ENCODE results near the gene BICRA.
"Not testable (repeated sequence)": the region's sequence is repeated elsewhere in the genome, so short reads cannot be mapped to it uniquely, and the experiment has no call there.

The BICRA gene

DNA sequence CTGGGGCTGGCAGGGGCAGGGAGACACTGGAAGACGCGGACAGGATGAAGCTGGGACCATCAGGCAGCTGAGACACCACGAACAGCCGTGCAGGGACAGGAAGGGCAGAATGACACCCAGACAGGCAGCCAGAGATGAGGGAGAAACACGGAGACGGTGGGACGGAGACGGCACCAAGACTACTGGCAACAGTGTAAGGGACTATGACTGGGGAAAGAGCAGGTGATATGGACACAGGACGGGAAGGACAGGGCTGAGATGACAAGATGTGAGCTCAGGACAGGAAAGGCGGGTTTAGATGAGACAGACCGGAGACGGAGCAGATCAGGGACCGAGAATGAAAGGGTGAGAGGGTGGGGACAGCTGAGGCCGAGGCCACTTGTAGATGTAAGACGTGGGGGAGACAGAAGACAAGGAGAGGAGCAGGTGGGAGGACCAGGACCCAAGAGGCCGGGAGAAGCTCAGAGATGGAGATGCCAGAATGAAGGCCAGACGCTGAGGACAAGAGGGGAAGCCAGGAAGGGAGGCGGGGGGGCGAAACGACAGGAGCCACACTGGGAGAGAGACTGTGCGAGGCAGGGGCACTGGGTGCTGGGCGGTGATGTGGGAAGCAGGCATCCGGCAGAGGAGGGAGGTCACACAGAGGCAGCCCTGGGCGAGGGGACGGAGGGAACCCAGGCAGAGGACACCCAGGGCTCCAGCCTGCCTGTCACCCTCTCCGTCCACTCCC, 86.8 kb downstream of the BICRA start:
- DNase-seq: no peak

DNA sequence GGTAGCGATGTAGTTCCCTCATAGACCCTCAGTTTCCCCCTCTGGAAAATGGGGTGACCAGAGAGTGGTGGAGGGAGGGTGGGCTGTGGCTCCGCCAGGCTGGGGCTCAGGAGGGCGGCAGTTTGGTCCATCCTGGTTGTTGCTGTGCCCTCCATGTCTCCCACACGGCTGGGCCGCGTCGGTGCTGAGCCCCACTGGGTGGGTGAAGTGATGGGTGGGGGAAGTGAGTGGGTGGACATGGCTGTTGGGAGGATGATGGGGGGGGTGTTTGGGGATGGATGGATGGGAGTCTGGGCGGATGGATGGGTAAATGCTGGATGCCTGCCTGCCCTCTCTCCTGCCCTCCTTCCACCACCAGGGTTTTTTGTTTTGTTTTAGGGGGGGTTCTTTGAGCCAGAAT, 87.7 kb downstream of the BICRA start:
- no peak for DNase-seq

DNA sequence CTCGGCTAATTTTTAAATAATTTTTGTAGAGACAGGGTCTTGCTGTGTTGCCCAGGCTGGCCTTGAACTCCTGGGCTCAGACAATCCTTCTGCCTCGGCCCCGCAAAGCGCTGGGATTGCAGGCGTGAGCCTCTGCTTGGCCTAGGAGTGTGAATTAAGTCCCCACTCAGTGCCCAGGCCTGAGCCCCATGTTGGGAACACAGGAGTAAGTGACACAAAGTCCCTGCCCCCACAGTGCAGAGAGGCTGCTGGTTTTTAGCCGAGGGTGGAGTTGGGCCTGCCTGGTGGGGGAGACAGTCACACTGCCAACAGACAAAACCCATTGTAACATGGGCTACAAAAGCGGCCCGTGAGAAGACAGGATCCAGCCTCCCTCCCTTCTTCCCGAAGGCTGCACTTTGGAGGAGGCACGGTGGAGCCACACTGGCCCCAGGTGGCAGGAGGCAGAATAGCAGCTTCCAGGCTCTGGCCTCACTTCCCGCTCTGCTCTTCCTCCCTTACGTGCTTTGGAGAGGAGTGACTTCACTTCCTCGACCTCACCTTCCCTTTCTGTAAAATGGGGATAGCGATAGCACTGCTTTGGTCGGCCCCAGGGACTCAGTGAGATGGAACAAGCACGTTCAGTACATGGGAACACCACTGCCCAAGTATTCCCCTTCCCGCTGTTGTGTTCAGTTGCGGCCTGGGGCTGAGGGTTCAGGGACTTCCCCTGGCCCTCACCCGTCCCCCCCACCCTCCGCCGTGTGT, 89.1 kb downstream of the BICRA start:
- peak; percentile 91 for DNase-seq

DNA sequence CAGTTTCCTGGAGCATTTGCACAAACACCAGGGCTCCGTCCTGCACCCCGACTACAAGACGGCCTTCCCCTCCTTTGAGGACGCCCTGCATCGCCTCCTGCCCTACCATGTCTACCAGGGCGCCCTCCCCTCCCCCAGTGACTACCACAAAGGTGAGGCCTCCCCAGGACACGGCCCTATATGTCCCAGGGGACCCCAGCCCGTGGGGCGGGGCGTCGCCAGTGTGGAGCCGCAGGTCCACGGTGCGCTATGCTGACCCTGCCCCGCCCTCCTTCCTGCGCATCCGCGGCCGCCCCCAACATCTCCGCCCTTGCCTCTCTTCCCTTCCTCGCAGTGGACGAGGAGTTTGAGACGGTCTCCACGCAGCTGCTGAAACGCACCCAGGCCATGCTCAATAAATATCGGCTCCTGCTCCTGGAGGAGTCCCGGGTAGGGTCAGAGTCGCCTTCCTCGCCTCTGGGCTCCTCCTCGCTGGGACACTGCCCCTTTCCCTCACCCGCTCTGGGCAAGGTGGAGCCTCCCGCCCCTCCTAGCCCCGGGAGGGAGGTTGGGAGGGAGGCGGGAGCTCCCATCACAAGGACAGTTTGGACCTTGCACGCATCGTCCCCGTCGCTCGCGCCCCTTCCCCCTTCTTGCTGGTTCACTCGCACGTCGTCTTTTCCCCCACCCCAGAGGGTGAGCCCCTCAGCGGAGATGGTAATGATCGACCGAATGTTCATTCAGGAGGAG, 89.9 kb downstream of the BICRA start:
- no peak for DNase-seq

DNA sequence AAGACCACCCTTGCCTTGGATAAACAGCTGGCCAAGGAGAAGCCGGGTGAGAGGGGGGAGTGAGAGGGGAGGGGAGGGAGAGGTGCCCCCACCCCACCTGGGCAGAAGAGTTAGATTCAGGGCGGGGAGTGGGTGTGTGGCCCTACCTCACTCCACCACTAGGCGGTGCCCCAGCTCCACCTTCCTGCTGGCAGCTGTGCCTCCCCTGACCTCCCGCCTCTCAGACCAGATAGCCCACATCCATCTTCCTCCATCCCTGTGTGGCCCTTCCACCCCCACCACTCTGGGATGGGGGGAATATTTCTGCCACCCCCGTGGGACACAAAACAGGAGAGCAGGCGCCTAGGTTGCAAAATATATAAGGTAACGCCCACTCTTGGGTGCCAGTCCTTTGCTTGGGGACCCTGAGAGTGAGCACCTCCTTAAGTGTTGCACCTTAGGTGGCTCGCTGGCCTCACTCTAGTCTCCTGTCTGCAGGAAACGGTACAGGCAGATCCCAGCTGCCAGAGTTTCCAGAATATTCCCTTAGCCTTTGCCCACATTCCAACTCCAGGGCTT, 90.5 kb downstream of the BICRA start:
- peak; percentile 62 for DNase-seq

DNA sequence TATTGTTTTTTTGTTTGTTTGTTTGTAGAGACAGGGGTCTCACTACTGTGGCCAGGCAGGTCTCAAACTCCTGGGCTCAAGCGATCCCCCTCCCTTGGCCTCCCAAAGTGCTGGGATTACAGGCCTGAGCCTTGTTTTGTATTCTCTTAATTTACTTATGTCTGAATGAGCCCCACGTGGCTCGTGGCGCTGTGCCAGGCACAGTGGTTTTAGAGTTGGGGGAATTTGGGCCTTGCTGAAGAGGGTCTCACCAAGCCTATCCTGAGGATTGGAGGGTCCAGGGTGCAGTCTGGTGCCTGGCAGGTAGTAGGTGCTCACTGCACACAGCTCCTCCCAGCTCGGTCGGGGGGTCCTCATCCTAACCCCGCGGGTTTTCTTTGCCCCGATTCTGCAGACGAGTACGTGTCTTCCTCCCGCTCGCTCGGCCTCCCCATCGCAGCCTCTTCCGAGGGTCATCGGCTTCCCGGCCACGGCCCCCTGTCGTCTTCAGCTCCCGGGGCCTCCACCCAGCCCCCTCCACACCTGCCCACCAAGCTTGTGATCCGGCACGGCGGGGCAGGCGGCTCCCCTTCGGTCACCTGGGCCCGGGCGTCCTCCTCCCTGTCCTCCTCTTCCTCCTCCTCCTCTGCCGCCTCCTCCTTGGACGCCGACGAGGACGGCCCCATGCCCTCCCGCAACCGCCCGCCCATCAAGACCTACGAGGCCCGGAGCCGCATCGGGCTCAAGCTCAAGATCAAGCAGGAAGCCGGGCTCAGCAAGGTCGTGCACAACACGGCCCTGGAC, 92.2 kb downstream of the BICRA start:
- no peak for DNase-seq

DNA sequence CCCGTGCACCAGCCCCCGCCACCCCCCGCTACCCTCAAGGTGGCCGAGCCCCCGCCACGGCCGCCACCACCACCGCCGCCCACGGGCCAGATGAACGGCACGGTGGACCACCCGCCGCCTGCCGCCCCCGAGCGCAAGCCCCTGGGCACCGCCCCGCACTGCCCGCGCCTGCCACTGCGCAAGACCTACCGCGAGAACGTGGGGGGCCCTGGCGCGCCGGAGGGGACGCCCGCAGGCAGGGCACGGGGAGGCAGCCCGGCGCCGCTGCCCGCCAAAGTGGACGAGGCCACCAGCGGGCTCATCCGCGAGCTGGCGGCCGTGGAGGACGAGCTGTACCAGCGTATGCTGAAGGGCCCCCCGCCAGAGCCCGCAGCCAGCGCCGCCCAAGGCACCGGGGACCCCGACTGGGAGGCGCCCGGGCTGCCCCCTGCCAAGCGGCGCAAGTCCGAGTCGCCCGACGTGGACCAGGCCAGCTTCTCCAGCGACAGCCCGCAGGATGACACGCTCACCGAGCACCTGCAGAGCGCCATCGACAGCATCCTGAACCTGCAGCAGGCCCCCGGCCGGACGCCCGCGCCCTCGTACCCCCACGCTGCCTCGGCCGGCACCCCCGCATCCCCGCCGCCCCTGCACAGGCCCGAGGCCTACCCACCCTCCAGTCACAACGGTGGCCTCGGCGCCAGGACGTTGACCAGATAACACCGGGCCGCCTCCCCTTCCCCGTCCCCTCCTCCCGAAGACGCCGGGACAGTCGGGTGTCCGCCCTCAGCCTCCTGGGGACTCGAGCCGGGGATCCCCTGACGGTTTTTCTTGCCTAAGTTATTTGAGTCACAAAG, 93.0 kb downstream of the BICRA start:
- no peak for DNase-seq

DNA sequence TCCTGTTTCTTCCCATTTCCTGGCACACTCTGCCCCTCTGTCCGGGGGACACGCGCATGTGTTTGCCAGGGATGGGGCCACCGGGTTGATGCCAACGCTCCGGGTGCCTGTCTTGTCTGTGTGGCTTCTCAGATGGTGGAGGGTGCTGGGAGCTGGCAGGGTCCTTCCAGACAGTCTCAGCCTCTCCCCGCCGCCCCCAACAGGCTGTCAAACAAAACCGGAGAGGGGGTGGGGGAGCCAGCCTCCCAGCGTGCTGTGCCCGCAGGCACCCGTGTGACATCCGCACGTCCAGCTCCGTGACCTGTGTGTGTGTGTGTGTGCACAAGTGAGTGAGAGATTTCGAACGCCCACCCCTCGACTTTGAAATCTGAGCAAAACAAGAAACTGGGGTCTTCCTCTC, 93.7 kb downstream of the BICRA start:
- no peak for DNase-seq

DNA sequence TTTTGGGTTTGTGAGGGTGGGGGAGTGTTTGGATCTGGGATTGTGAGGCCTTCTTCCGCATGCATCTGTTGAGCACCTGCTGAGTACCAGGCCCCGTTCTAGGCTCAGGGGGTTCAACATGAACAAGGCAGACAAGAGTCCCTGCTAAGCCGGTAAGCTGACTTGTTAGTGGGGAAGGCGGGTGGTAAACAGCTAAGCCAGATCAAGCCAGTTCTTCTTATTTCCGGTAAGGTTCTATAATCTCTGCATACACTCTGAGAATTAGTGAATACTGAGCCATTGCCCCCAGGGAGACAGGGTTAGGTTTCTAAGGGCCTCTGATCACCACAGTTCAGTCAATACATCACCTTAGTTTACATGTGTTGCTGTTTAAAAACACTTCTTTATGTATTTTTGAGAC, 94.4 kb downstream of the BICRA start:
- no peak for DNase-seq

DNA sequence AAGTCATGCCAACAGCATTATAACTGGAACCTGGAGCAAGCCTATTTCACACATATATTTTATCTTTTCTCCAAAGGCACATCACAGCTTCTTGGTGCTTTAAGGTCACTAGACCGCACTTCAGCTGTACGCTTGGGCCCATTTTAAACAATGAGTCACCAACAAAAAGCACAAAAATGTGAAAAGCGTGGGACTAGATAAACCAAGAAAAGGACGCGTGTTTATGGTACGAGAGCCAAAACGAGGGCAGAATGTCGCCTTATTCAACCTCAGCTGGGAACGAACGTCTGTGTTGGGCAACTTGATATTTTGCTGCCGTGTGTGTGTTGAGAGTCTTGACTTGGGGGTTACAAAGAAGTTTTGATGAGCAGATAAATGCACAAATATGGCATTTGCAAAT, 95.1 kb downstream of the BICRA start:
- no peak for DNase-seq

DNA sequence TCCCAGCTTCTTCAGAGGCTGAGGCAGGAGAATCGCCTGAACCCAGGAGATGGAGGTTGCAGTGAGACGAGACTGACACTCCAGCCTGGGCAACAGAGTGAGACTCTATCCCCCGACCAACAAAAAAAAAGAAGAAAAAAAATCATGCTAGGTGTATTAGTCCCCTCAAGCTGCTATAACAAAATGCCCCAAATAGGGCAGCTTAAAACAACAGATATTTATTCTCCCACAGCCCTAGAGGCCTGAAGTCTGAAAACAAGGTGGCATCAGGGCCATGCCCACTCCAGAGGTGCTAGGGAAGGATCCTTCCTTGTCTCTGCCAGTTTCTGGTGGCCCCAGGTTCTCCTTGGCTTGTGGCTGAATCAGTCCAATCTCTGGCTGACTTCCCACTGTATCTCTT, 95.7 kb downstream of the BICRA start:
- no peak for DNase-seq

DNA sequence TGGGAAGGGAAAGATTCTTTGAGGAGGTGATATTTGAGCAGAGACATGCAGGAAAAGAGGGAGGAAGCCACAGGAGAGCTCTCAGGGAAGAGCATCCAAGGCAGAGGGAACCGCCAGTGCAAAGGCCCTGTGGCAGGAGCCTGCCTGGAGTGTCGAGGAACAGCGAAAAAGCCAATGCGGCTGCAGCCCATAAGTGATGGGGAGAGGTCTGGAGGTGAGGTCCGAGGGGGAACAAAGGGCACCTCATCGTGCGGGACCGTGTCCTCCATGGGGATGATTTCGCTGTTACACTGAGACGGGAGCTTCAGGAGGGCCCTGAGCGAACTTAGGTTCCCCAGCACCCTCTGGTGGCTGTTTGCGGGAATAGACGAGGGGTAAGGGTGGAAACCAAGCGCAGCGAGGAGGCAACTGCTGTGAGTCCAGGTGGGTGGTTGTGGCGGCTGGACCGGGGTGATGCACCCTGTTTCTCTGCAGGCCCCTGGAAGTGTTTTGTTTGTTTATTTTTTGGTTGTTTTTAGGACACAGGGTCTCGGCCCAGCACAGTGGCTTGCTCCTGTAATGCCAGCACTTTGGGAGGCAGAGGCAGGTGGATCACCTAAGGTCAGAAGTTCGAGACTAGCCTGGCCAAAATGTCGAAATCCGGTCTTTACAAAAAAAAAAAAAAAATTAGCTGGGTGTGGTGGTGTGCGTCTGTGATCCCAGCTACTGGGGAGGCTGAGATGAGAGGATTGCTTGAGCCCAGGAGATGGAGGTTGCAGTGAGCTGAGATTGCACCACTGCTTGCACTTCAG, 98.4 kb downstream of the BICRA start:
- peak; percentile 87 for DNase-seq

DNA sequence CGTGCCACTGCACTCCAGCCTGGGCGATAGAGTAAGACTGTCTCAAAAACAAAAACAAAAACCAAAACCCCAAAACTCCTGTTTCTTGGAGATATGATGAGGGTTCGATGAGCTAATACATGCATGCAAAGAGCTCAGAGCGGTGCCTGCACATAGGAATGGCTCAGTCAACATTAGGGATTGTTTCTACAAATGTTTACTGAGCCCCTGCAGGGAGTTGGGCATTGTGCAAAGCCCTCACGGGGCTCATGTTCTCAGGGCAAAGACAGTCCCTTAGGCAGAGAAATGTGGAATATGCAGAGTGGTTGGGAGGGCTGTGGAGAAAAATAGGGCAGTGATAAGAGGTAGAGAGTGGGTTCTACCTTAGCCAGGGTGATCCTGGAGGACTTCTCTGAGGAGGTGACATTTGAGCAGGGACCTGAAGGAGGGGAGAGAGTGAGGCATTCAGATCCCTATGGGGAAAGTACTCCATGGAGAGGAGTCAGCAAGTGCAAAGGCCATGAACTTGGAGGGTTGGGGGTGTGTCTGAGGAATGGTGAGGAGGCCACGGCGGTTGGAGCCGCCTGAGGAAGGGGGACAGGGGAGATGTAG, 102.8 kb downstream of the BICRA start:
- no peak for DNase-seq

DNA sequence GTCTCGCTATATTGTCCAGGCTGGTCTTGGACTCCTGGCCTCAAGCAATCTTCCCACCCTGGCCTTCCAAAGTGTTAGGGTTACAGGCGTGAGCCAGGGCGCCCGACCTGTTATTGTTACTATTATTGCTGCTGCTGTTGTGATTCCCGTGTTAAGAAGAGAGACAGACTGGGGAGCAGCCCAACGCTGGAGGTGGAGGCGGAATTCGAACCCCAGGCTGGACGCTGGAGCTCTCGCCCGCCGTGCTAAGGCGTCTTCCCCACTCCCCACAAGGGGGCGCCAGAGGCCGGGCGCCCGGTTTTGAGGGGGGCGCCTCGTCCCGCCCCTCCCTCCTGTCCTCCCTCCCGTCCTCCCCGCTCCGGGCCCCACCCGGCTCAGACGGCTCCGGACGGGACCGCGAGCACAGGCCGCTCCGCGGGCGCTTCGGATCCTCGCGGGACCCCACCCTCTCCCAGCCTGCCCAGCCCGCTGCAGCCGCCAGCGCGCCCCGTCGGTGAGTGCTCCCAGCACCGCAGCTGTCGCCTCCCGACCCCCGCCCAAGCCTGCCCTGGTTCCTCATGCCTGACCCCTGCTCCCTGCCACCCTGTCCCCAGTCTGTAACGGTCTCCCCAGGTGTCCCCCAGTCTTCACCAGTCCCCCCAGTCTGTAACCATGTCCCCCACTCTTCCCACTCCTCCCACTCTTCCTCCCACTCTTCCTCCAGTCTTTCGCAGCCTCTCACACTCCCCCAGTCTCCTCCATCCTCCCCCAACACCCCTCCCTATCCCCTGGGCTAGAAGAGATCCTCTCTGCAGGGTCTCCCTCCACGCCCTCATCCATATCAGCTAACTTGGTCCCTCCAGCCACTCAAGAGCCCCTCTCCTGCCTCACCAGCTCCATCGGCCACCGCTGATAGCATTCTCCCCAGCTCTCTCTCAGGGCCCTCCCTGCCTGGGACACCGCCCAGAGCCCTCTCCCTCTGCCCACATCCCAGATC, 104.4 kb downstream of the BICRA start, which contains the start of gene EHD2:
TSS of gene EHD2 (plus strand) at position 377 of the 976 bp plus-strand sequence. CDS start 3,191 bp downstream, outside the sequence.
- DNase-seq: peak; percentile 66

DNA sequence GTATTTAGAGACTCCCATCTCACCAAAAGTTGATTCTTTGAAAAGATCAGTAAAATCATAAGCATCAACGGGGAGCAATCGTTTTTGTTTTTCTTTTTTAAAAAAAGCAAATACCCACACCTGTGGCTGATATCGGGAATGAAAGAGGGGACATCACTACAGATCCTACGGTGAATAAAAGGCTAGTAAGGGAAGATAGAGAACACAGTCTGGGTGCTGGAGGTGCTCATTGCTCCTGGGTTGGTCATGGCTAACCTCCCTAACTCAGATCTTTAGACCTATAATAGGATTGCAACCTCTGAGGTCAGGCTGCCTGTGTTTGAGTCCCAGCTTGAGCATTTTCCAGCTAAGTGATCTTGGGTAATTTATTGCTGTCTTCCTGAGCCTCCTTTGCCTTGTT, 105.4 kb downstream of the BICRA start:
- no peak for DNase-seq

DNA sequence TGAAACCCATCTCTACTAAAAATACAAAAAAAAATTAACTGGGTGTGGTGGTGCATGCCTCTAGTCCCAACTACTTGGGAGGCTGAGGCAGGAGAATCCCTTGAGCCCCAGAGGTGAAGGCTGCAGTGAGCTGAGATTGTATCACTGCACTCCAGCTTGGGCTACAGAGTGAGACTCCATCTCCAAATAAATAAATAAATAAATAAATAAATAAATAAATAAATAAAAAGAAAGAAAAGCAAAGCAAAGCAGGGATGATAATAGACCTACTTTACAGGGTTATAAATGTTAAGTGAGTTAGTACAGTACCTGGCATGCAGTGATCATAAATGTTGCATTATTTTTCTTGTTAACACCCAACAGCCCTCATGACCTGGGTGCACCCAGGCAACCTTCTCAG, 105.9 kb downstream of the BICRA start:
- not testable (repeated sequence) for DNase-seq

DNA sequence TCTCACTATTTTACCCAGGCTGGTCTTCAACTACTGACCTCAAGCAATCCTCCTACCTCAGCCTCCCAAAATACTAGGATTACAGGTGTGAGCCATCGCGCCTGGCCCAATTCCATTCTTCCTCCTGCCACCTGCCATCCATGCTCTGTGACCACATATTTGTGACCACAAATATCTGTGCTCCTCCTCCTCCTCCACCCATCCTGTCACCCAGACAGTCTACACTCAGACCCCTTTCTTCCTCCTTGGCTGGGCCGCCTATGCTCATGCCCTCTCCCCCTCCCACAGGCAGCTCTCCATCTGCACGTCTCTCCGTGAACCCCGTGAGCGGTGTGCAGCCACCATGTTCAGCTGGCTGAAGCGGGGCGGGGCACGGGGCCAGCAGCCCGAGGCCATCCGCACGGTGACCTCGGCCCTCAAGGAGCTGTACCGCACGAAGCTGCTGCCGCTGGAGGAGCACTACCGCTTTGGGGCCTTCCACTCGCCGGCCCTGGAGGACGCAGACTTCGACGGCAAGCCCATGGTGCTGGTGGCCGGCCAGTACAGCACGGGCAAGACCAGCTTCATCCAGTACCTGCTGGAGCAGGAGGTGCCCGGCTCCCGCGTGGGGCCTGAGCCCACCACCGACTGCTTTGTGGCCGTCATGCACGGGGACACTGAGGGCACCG, 107.5 kb downstream of the BICRA start:
- no peak for DNase-seq

DNA sequence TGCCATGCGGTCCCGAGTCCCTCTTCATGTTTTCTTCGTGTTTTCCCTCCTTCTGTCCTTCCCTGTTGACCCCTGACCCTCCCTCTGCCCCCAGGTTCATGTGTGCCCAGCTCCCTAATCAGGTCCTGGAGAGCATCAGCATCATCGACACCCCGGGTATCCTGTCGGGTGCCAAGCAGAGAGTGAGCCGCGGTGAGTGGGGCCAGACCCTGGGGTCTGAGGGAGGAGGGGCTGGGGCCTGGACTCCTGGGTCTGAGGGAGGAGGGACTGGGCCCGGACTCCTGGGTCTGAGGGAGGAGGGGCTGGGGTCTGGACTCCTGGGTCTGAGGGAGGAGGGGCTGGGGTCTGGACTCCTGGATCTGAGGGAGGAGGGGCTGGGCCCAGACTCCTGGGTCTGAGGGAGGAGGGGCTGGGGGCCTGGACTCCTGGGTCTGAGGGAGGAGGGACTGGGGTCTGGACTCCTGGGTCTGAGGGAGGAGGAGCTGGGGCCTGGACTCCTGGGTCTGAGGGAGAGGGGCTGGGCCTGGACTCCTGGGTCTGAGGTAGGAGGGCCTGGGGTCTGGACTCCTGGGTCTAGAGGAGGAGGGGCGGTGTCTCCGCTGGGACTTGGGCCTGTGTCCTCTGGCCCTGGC, 109.6 kb downstream of the BICRA start:
- not testable (repeated sequence) for DNase-seq

Measured in eye (tissue), 1 donor.